Measurements from ENCODE around the gene APOBEC3B. TPM values are rescaled to one million over a fixed set of nuclear protein-coding genes. Genes with fewer than 3 reads are reported as not detected.

Gene APOBEC3B
- 0.56 and 13.0 TPM in 2 replicates for total RNA-seq

GRCh38 chr22:38981992-38982927 is at the start of gene APOBEC3B:
Gene APOBEC3B (plus strand): TSS chr22:38982347. CDS start chr22:38982454, 107 bp downstream.

GRCh38 chr22:38957046-38957770 is 24.9 kb upstream of the APOBEC3B start, which contains the start of gene APOBEC3A:
Gene APOBEC3A (plus strand): TSS chr22:38957609. CDS start chr22:38957692, 83 bp downstream.

GRCh38 chr22:39013942-39014722 is 32.0 kb downstream of the APOBEC3B start, which contains the start of gene APOBEC3C:
Gene APOBEC3C (plus strand): TSS chr22:39014257. CDS start chr22:39014363, 106 bp downstream.

GRCh38 chr22:39040538-39041296 is 58.6 kb downstream of the APOBEC3B start, which contains the start of gene APOBEC3F:
Gene APOBEC3F (plus strand): TSS chr22:39040864. CDS start chr22:39040961, 97 bp downstream.

Other genes with a start within 250 kb of the APOBEC3B start
- 65.6 and 69.1 TPM in 2 replicates for gene SUN2, start 226.3 kb upstream of the APOBEC3B start, total RNA-seq
- 8.8 and 19.7 TPM in 2 replicates for gene DNAL4, start 188.2 kb upstream of the APOBEC3B start, total RNA-seq
- 0.58 and 2.5 TPM in 2 replicates for gene NPTXR, start 138.3 kb upstream of the APOBEC3B start, total RNA-seq
- gene CBX6, start 110.1 kb upstream of the APOBEC3B start, total RNA-seq = 42.0 and 60.4 TPM in 2 replicates
- gene APOBEC3A, start 24.7 kb upstream of the APOBEC3B start, total RNA-seq = not detected in 2 replicates
- gene APOBEC3C, start 31.9 kb downstream of the APOBEC3B start, total RNA-seq = 7.0 and 11.3 TPM in 2 replicates
- 1.3 and 1.7 TPM in 2 replicates for gene APOBEC3D, start 38.8 kb downstream of the APOBEC3B start, total RNA-seq
- 5.4 and 6.8 TPM in 2 replicates for gene APOBEC3F, start 58.5 kb downstream of the APOBEC3B start, total RNA-seq
- 10.9 and 16.6 TPM in 2 replicates for gene APOBEC3G, start 94.9 kb downstream of the APOBEC3B start, total RNA-seq
- 0.19 and 1.1 TPM in 2 replicates for gene APOBEC3H, start 114.9 kb downstream of the APOBEC3B start, total RNA-seq
- gene CBX7, start 170.3 kb downstream of the APOBEC3B start, total RNA-seq = 3.3 and 10.4 TPM in 2 replicates